Measurements from ENCODE around the gene GPX3.

Gene GPX3

GRCh38 chr5:151014680-151015343 is 5.6 kb upstream of the GPX3 start:
- DNase-seq: no peak

GRCh38 chr5:151015974-151016587 is 4.3 kb upstream of the GPX3 start:
- no peak for DNase-seq

- DNase-seq: no peak
These were observed 3.7 kb upstream of the GPX3 start for GRCh38 chr5:151016700-151017099.

GRCh38 chr5:151017897-151018296 is 2.5 kb upstream of the GPX3 start:
- no peak for DNase-seq

GRCh38 chr5:151018846-151019245 is 1.5 kb upstream of the GPX3 start:
- DNase-seq: no peak

GRCh38 chr5:151019331-151019730 is 1.1 kb upstream of the GPX3 start:
- no peak for DNase-seq

GRCh38 chr5:151021746-151022145 is 1.4 kb downstream of the GPX3 start:
- no peak for DNase-seq

- no peak for DNase-seq
These were observed 2.2 kb downstream of the GPX3 start for GRCh38 chr5:151022511-151023018.

- no peak for DNase-seq
These were observed 2.7 kb downstream of the GPX3 start for GRCh38 chr5:151023047-151023615.

GRCh38 chr5:151023651-151024050 is 3.3 kb downstream of the GPX3 start:
- DNase-seq: no peak

GRCh38 chr5:151024440-151025249 is 4.3 kb downstream of the GPX3 start:
- DNase-seq: no peak

- no peak for DNase-seq
These were observed 4.8 kb downstream of the GPX3 start for GRCh38 chr5:151025250-151025606.

- no peak for DNase-seq
These were observed 5.7 kb downstream of the GPX3 start for GRCh38 chr5:151026088-151026487.

GRCh38 chr5:151026679-151027078 is 6.3 kb downstream of the GPX3 start:
- no peak for DNase-seq

- no peak for DNase-seq
These were observed 7.6 kb downstream of the GPX3 start for GRCh38 chr5:151027961-151028479.

GRCh38 chr5:151028717-151029116 is 8.3 kb downstream of the GPX3 start:
- DNase-seq: no peak

GRCh38 chr5:151029179-151030055 is 9.0 kb downstream of the GPX3 start:
- DNase-seq: no peak

GRCh38 chr5:151030056-151030336 is 9.6 kb downstream of the GPX3 start:
- no peak for DNase-seq

GRCh38 chr5:151030379-151030778 is 10.0 kb downstream of the GPX3 start:
- DNase-seq: no peak

GRCh38 chr5:151031554-151031953 is 11.2 kb downstream of the GPX3 start:
- DNase-seq: no peak

- DNase-seq: no peak
These were observed 13.0 kb downstream of the GPX3 start for GRCh38 chr5:151033217-151033934.

Data from NCI-H1105 treated with DMSO at 0.1 percent for 48 hours (cell line).